Activated T-helper 1 cell treated with Interleukin-2 at 50 U/mL for 16 hours (primary cell): Measurements from ENCODE around the gene ADGRF4.

ENCODE experiments used
- DNase-seq: peaks from one replicate; pipeline ENCODE4 v3.0.0-alpha.2; 2020; ENCODE audit warnings: low read depth

Gene ADGRF4

GRCh38 chr6:47698342-47698787, at the start of gene ADGRF4:
Gene ADGRF4 (plus strand): TSS chr6:47698580. CDS start chr6:47707246, 8,666 bp downstream.
- DNase-seq, result no peak

GRCh38 chr6:47650553-47651432, 47.6 kb upstream of the ADGRF4 start:
- DNase-seq, result no peak

GRCh38 chr6:47651505-47651944, 46.9 kb upstream of the ADGRF4 start:
- no peak for DNase-seq

GRCh38 chr6:47653706-47654105, 44.7 kb upstream of the ADGRF4 start:
- DNase-seq, result no peak

GRCh38 chr6:47654255-47654654, 44.1 kb upstream of the ADGRF4 start:
- no peak for DNase-seq

GRCh38 chr6:47655719-47656595, 42.4 kb upstream of the ADGRF4 start:
- no peak for DNase-seq

- DNase-seq, result no peak
Observed at GRCh38 chr6:47661960-47662359, 36.4 kb upstream of the ADGRF4 start.

- no peak for DNase-seq
Observed at GRCh38 chr6:47663462-47664216, 34.7 kb upstream of the ADGRF4 start.

GRCh38 chr6:47665112-47665511, 33.3 kb upstream of the ADGRF4 start:
- DNase-seq, result no peak

- DNase-seq, result no peak
Observed at GRCh38 chr6:47669684-47670513, 28.5 kb upstream of the ADGRF4 start.

- DNase-seq, result no peak
Observed at GRCh38 chr6:47670851-47671250, 27.5 kb upstream of the ADGRF4 start.

GRCh38 chr6:47671777-47672176, 26.6 kb upstream of the ADGRF4 start:
- no peak for DNase-seq

GRCh38 chr6:47672816-47673215, 25.6 kb upstream of the ADGRF4 start:
- DNase-seq, result no peak

GRCh38 chr6:47674673-47675072, 23.7 kb upstream of the ADGRF4 start:
- DNase-seq, result no peak

- no peak for DNase-seq
Observed at GRCh38 chr6:47677381-47678100, 20.8 kb upstream of the ADGRF4 start.

GRCh38 chr6:47678739-47679138, 19.6 kb upstream of the ADGRF4 start:
- DNase-seq, result no peak

- DNase-seq, result no peak
Observed at GRCh38 chr6:47679322-47679906, 19.0 kb upstream of the ADGRF4 start.

- DNase-seq, result no peak
Observed at GRCh38 chr6:47680051-47680450, 18.3 kb upstream of the ADGRF4 start.

- no peak for DNase-seq
Observed at GRCh38 chr6:47680724-47681123, 17.7 kb upstream of the ADGRF4 start.
